HepG2 (cell line): ENCODE measurements around the gene NCLN. TPM values are rescaled to one million over a fixed set of nuclear protein-coding genes. Genes with fewer than 3 reads are reported as not detected.

Experiments
- ATF7 ChIP-seq, 2 experiments: fragments of 450-650 bp in 1 of 2; sonication (generic) in 1 of 2; formaldehyde crosslinking in 1 of 2; IDR thresholded peaks; 2 replicates each; pipeline versions ENCODE4 v1.4.0 to v1.6.1; 2016 to 2020; ENCODE audit warnings: antibody characterized with exemption in 1 of 2, mild to moderate bottlenecking in 1 of 2, missing genetic modification reagents in 1 of 2
- CBFB ChIP-seq: sonication (generic); formaldehyde crosslinking; IDR thresholded peaks from 2 replicates; pipeline ENCODE4 v1.4.0; 2020; ENCODE audit warnings: missing genetic modification reagents
- HMGXB4 ChIP-seq, 2 experiments: sonication (generic) in 1 of 2; formaldehyde crosslinking in 1 of 2; IDR thresholded peaks; 2 replicates each; pipeline versions ENCODE4 v1.4.0 to v1.6.1; 2018 to 2020; ENCODE audit warnings: missing genetic modification reagents in 2 of 2, borderline replicate concordance in 1 of 2, low read depth in 1 of 2, mild to moderate bottlenecking in 1 of 2, missing biosample characterization in 1 of 2
- IRF9 ChIP-seq: sonication (generic); formaldehyde crosslinking; IDR thresholded peaks from 2 replicates; pipeline ENCODE4 v1.8.0; 2022; ENCODE audit warnings: missing genetic modification reagents, mild to moderate bottlenecking, borderline replicate concordance
- ISX ChIP-seq: sonication (generic); formaldehyde crosslinking; conservative IDR thresholded peaks from 2 replicates; pipeline ENCODE4 v1.5.0; 2020; ENCODE audit warnings: missing genetic modification reagents
- MIER3 ChIP-seq: IDR thresholded peaks from 2 replicates; pipeline ENCODE4 v1.6.1; 2016; ENCODE audit warnings: missing compliant biosample characterization, borderline replicate concordance
- MIXL1 ChIP-seq: IDR thresholded peaks from 2 replicates; pipeline ENCODE4 v1.6.1; 2016
- MXD1 ChIP-seq: sonication (generic); formaldehyde crosslinking; IDR thresholded peaks from 2 replicates; pipeline ENCODE4 v1.4.0; 2020; ENCODE audit warnings: mild to moderate bottlenecking, missing genetic modification reagents
- NFKB2 ChIP-seq: sonication (generic); formaldehyde crosslinking; IDR thresholded peaks from 2 replicates; pipeline ENCODE4 v1.4.0; 2020; ENCODE audit warnings: missing genetic modification reagents, borderline replicate concordance
- RARA ChIP-seq: IDR thresholded peaks from 2 replicates; pipeline ENCODE4 v1.6.1; 2016; ENCODE audit warnings: missing genetic modification reagents, missing compliant biosample characterization
- SAFB2 ChIP-seq: sonication (generic); formaldehyde crosslinking; IDR thresholded peaks from 2 replicates; pipeline ENCODE4 v1.5.1; 2020; ENCODE audit warnings: missing genetic modification reagents, low read depth, mild to moderate bottlenecking, borderline replicate concordance
- SAP130 ChIP-seq: IDR thresholded peaks from 2 replicates; pipeline ENCODE4 v1.6.1; 2016; ENCODE audit warnings: low read depth
- SRF ChIP-seq: IDR thresholded peaks from 2 replicates; pipeline ENCODE4 v1.6.1; 2011; ENCODE audit warnings: mild to moderate bottlenecking, low read depth, low read length, moderate library complexity
- SRY ChIP-seq: sonication (generic); formaldehyde crosslinking; IDR thresholded peaks from 2 replicates; pipeline ENCODE4 v1.8.0; 2022; ENCODE audit warnings: mild to moderate bottlenecking, missing genetic modification reagents
- THAP11 ChIP-seq: IDR thresholded peaks from 2 replicates; pipeline ENCODE4 v1.6.1; 2016; ENCODE audit warnings: missing biosample characterization, missing genetic modification reagents
- TSC22D2 ChIP-seq: sonication (generic); formaldehyde crosslinking; IDR thresholded peaks from 2 replicates; pipeline ENCODE4 v1.5.1; 2020; ENCODE audit warnings: missing genetic modification reagents, mild to moderate bottlenecking, borderline replicate concordance
- YEATS4 ChIP-seq: sonication (generic); formaldehyde crosslinking; IDR thresholded peaks from 2 replicates; pipeline ENCODE4 v1.4.0; 2020; ENCODE audit warnings: missing genetic modification reagents, borderline replicate concordance
- ZFP91 ChIP-seq: sonication (generic); formaldehyde crosslinking; IDR thresholded peaks from 2 replicates; pipeline ENCODE4 v1.9.0; 2022; ENCODE audit warnings: missing genetic modification reagents, mild to moderate bottlenecking, borderline replicate concordance
- ZNF280D ChIP-seq: sonication (generic); formaldehyde crosslinking; IDR thresholded peaks from 2 replicates; pipeline ENCODE4 v1.5.1; 2020; ENCODE audit warnings: mild to moderate bottlenecking, missing genetic modification reagents
- ZNF678 ChIP-seq: sonication (generic); formaldehyde crosslinking; IDR thresholded peaks from 2 replicates; pipeline ENCODE4 v1.4.0; 2020; ENCODE audit warnings: mild to moderate bottlenecking, missing genetic modification reagents
- ZNF7 ChIP-seq: IDR thresholded peaks from 2 replicates; pipeline ENCODE4 v1.6.1; 2016; ENCODE audit warnings: missing biosample characterization, missing genetic modification reagents
- ZZZ3 ChIP-seq: sonication (generic); formaldehyde crosslinking; IDR thresholded peaks from 2 replicates; pipeline ENCODE4 v1.4.0; 2020; ENCODE audit warnings: missing genetic modification reagents, mild to moderate bottlenecking, borderline replicate concordance
- polyA plus RNA-seq, 8 experiments: library from polyadenylated mRNA; depleted of rRNA in 3 of 8; stranded (reverse) in 7 of 8; unstranded in 1 of 8; fragments of >200 nt; fragmentation: Illumina TruSeq in 4 of 8; extraction: Trizol in 4 of 8; gene quantifications; 2 replicates each; pipeline versions ENCODE4 v1.2.1 to v1.2.3, GENCODE V29; 2011 to 2016; ENCODE audit warnings: low read depth in 4 of 8, missing spikeins in 1 of 8, mixed read lengths in 1 of 8; ENCODE audit not compliant: insufficient read depth in 1 of 8
- total RNA-seq, 5 experiments: library from RNA; depleted of rRNA; stranded (reverse); fragments of >200 nt; fragmentation: Illumina TruSeq; extraction: Trizol; gene quantifications; 2 replicates each; pipeline ENCODE4 v1.2.3, GENCODE V29; 2016; ENCODE audit warnings: low read depth in 1 of 5

The NCLN gene
- total and polyA plus RNA-seq, 2 of the 13 experiments (the other 11 are each of a cell fraction or from before 2014, with no cell fraction given): 42.6 to 56.0 TPM

GRCh38 chr19:3186160-3186688 is 494 bp downstream of the NCLN start (continued):
- TF ChIP-seq MXD1 (CRISPR knock-in tag) (peak; percentile 73; the same call in 1 of the 2 replicates), ZZZ3 (0 out of 2 replicates have a peak, but pooled peaks have one; percentile 52), CBFB (CRISPR knock-in tag) (no peak), SRF (no peak), MIER3 (CRISPR knock-in tag) (no peak), ZNF678 (CRISPR knock-in tag) (no peak; the same call in 1 of the 2 replicates), ISX (CRISPR knock-in tag) (no peak), SAFB2 (CRISPR knock-in tag) (no peak), IRF9 (CRISPR knock-in tag) (no peak), RARA (CRISPR knock-in tag) (no peak), ZNF280D (CRISPR knock-in tag) (no peak), ATF7 (IDR thresholded peaks at IDR 0.05) (no peak), ATF7 (CRISPR knock-in tag; IDR thresholded peaks at IDR 0.05) (peak; percentile 53; the same call in 1 of the 2 replicates), HMGXB4 (CRISPR knock-in tag; IDR thresholded peaks at IDR 0.05; ENCODE audit: borderline replicate concordance in 1 of 2, low read depth in 1 of 2) (peak; percentile 12 to 70; a peak in 2 of 4 replicates), NFKB2 (CRISPR knock-in tag) (peak; percentile 78; the same call in 1 of the 2 replicates), TSC22D2 (CRISPR knock-in tag) (no peak), ZNF7 (CRISPR knock-in tag) (no peak), MIXL1 (CRISPR knock-in tag) (no peak), SAP130 (0 out of 2 replicates have a peak, but pooled peaks have one; percentile 25), YEATS4 (CRISPR knock-in tag) (0 out of 2 replicates have a peak, but pooled peaks have one; percentile 50), THAP11 (CRISPR knock-in tag) (no peak), SRY (CRISPR knock-in tag) (no peak), ZFP91 (CRISPR knock-in tag) (peak; percentile 42; the same call in 1 of the 2 replicates)
